ENCODE data around the gene PIGO. TPM values are rescaled to one million over a fixed set of nuclear protein-coding genes. Genes with fewer than 3 reads are reported as not detected.

PIGO gene
- total RNA-seq, 2 donors from 2014 or later, result 29.6 to 34.9 TPM

DNA sequence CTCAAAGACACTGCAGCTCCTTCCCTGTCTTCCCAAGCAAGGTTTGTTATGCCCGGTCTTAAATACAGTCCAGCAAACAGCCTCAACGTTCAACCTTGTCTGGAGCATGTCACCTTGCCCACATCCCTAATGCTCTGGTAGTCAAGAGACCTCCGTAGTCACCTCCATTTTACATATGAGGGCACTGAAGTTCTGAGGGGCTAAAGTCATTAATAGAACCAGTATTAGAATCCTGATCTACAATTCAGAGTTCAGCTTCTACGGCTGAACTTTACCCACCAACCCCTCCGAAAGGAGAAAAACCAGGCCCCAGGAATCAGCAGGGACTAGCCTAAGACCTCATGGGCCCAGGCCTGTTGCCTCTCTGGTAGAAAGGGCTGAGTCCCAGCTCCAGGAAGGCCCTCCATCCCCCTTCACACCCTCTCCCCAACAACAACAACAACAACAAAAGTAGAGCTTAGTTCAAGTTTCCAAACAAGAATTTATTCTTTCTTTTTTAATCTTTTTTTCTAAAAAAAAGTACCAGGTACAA is 7.3 kb upstream of the PIGO start:
- Histone ChIP-seq H3K9me3 (ENCODE audit: control insufficient read depth, low read length) (no peaks in the 10 kb centered on the region), H3K27me3 (ENCODE audit: control insufficient read depth, insufficient read depth, low read length, poor library complexity, severe bottlenecking) (no peaks in the 10 kb centered on the region), H3K4me1 (ENCODE audit: control insufficient read depth, insufficient read depth, low read length) (peaks cover 6% of the 10 kb centered on the region), H3K36me3 (ENCODE audit: control insufficient read depth, insufficient read depth, low read length) (peaks cover 66% of the 10 kb centered on the region), H3K4me3 (ENCODE audit: low read length) (peak overlapping the region; percentile 90), H3K27ac (ENCODE audit: low read depth, low read length) (peak overlapping the region; percentile 87), H3K9ac (ENCODE audit: extremely low read depth, low read length, poor library complexity, severe bottlenecking) (peak overlapping the region; percentile 94)
- peak overlapping the region; percentile 99 for H3K27ac Mint-ChIP-seq
- no peaks in the 10 kb centered on the region for H3K9me3 Mint-ChIP-seq
- peaks cover 13% of the 10 kb centered on the region for H3K4me1 Mint-ChIP-seq
- peaks cover 53% of the 10 kb centered on the region for H3K36me3 Mint-ChIP-seq (ENCODE audit: low read depth)
- peak overlapping the region; percentile 97 for H3K4me3 Mint-ChIP-seq
- TF ChIP-seq CTCF (conservative IDR thresholded peaks at IDR 0.05), result no peak
- no peaks in the 10 kb centered on the region for H3K27me3 Mint-ChIP-seq (ENCODE audit: insufficient read depth)
- no peak for DNase-seq
- 28 to 29% methylated on average over 5 of the region's 5 CpGs for WGBS, 2 experiments (ENCODE audit: insufficient coverage in 1 of 2, insufficient read length in 1 of 2)

- peaks cover 49% of the 10 kb centered on the region for H3K36me3 Mint-ChIP-seq (ENCODE audit: low read depth)
- no peaks in the 10 kb centered on the region for H3K27me3 Mint-ChIP-seq (ENCODE audit: insufficient read depth)
- no peaks in the 10 kb centered on the region for H3K27me3 ChIP-seq (ENCODE audit: control insufficient read depth, insufficient read depth, low read length, poor library complexity, severe bottlenecking)
- TF ChIP-seq CTCF (conservative IDR thresholded peaks at IDR 0.05), result no peak
- DNase-seq, result peak; percentile 97
- peaks cover 13% of the 10 kb centered on the region for H3K4me1 Mint-ChIP-seq
- H3K4me3 Mint-ChIP-seq, result peak within 1 kb of the TSS; percentile 97
- H3K9me3 Mint-ChIP-seq, result no peaks in the 10 kb centered on the region
- peaks cover 60% of the 10 kb centered on the region for H3K36me3 ChIP-seq (ENCODE audit: control insufficient read depth, insufficient read depth, low read length)
- H3K9me3 ChIP-seq (ENCODE audit: control insufficient read depth, low read length), result no peaks in the 10 kb centered on the region
- 0 to 1% methylated on average over 39 to 57 of the region's 57 CpGs for WGBS, 2 experiments (ENCODE audit: insufficient coverage in 1 of 2, insufficient read length in 1 of 2)
- H3K27ac Mint-ChIP-seq, result peak within 1 kb of the TSS; percentile 99
- H3K9ac ChIP-seq (ENCODE audit: extremely low read depth, low read length, poor library complexity, severe bottlenecking), result peak within 1 kb of the TSS; percentile 94
- H3K4me1 ChIP-seq (ENCODE audit: control insufficient read depth, insufficient read depth, low read length), result peaks cover 6% of the 10 kb centered on the region
- peak within 1 kb of the TSS; percentile 87 for H3K27ac ChIP-seq (ENCODE audit: low read depth, low read length)
- peak within 1 kb of the TSS; percentile 90 for H3K4me3 ChIP-seq (ENCODE audit: low read length)
Observed at GRCh38 chr9:35102769-35103659, 6.6 kb upstream of the PIGO start, which contains the start of gene STOML2. STOML2 (minus strand) TSS chr9:35103131; CDS start chr9:35103094, 37 bp downstream.

GRCh38 chr9:35102465-35102768 is 6.0 kb upstream of the PIGO start:
- H3K27me3 Mint-ChIP-seq (ENCODE audit: insufficient read depth), result no peaks in the 10 kb centered on the region
- Histone ChIP-seq H3K9me3 (ENCODE audit: control insufficient read depth, low read length) (no peaks in the 10 kb centered on the region), H3K4me1 (ENCODE audit: control insufficient read depth, insufficient read depth, low read length) (peaks cover 6% of the 10 kb centered on the region), H3K27ac (ENCODE audit: low read depth, low read length) (peak overlapping the region; percentile 87), H3K27me3 (ENCODE audit: control insufficient read depth, insufficient read depth, low read length, poor library complexity, severe bottlenecking) (no peaks in the 10 kb centered on the region), H3K36me3 (ENCODE audit: control insufficient read depth, insufficient read depth, low read length) (peaks cover 58% of the 10 kb centered on the region), H3K9ac (ENCODE audit: extremely low read depth, low read length, poor library complexity, severe bottlenecking) (peak overlapping the region; percentile 94), H3K4me3 (ENCODE audit: low read length) (peak overlapping the region; percentile 90)
- DNase-seq, result no peak
- H3K9me3 Mint-ChIP-seq, result no peaks in the 10 kb centered on the region
- TF ChIP-seq CTCF (conservative IDR thresholded peaks at IDR 0.05), result no peak
- peak overlapping the region; percentile 99 for H3K27ac Mint-ChIP-seq
- 8 to 10% methylated on average over 10 of the region's 10 CpGs for WGBS, 2 experiments (ENCODE audit: insufficient coverage in 1 of 2, insufficient read length in 1 of 2)
- H3K4me1 Mint-ChIP-seq, result peaks cover 13% of the 10 kb centered on the region
- peaks cover 49% of the 10 kb centered on the region for H3K36me3 Mint-ChIP-seq (ENCODE audit: low read depth)
- peak overlapping the region; percentile 97 for H3K4me3 Mint-ChIP-seq
